ENCODE results near the gene LRR1.

- TF ChIP-seq CTCF (IDR thresholded peaks at IDR 0.05) = no peak
- no peak for TF ChIP-seq POLR2A (IDR thresholded peaks at IDR 0.05)
Measured at GRCh38 chr14:49634547-49635334, 36.0 kb downstream of the LRR1 start, which contains the start of gene DNAAF2.
